ENCODE results near the gene HNRNPC.
"Not testable (repeated sequence)": the region's sequence is repeated elsewhere in the genome, so short reads cannot be mapped to it uniquely, and the experiment has no call there.

HNRNPC gene

DNA sequence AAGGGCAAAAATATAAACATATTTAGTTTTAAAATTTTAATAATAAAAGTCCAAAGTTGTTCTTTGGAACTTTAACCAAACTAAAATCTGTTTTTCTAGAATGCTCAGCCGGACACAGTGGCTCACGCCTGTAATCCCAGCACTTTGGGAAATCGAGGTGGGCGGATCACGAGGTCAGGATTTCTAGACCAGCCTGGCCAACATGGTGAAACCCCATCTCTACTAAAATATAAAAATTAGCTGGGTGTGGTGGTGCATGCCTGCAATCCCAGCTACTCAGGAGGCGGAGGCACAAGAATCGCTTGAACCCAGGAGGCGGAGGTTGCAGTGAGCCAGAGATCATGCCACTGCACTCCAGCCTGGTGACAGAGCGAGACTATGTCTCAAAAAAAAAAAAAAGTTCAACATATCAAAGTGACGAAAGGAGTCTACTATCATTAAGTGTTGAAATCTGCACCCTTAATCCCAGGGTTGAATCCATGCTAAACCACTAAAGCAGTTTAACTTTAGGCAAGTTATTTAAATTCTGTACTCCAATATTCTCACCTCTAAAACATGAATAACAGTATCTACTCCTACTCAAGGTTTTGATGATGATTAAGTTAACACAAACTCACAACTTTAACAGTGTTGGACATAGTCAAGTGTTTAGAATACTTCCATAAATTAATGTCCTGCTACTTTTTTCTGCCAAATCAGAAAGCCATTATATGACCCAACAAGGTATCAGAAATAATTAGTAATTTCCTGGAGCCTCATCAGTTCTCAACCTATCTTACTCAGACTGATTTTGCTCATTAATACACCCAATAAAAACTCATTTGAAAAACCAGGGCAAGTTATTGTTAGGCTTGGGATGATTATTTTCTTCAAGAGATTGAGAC lies 11.0 kb downstream of the HNRNPC start:
- no peak for DNase-seq (ENCODE audit: low read depth)
- TF ChIP-seq POLR2A (IDR thresholded peaks at IDR 0.05; ENCODE audit: extremely low read depth, insufficient read length) (peak; percentile 10), CTCF (IDR thresholded peaks at IDR 0.05; ENCODE audit: low read depth, low read length) (no peak)
- H3K4me3 ChIP-seq (ENCODE audit: low read depth, low read length), result peak overlapping the region; percentile 39

DNA sequence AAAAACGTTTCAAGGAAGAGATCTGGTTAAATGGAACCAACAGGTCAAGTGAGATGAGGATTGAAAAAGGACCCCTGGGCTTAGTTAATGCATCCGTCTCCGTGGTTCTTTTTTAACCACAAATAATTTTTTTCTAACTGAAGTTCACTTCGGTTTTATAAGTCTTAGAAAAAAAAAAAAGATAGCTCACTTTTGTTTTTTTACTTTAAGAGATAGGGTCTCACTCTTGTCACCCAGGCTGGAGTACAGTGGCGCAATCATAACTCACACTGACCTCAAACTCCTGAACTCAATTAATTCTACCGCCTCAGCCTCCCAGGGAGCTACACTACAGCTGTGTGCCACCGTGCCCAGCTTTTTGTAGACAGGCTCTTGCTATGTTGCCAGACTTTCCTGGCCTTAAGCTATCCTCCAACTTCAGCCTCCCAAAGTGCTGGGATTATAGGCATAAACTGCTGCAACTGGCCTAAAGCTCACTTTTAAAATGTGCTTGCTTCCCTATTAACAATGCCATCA lies 11.8 kb downstream of the HNRNPC start:
- DNase-seq (ENCODE audit: low read depth), result peak; percentile 82
- TF ChIP-seq CTCF (IDR thresholded peaks at IDR 0.05; ENCODE audit: low read depth, low read length) (no peak), MAX (IDR thresholded peaks at IDR 0.05; ENCODE audit: low read depth, low read length) (no peak), POLR2A (IDR thresholded peaks at IDR 0.05; ENCODE audit: extremely low read depth, insufficient read length) (no peak), MYC (IDR thresholded peaks at IDR 0.05; ENCODE audit: low read depth, low read length) (no peak)

GRCh38 chr14:21256539-21257393 lies 12.5 kb downstream of the HNRNPC start:
- TF ChIP-seq POLR2A (IDR thresholded peaks at IDR 0.05; ENCODE audit: extremely low read depth, insufficient read length) (no peak), MAX (IDR thresholded peaks at IDR 0.05; ENCODE audit: low read depth, low read length) (no peak), CTCF (IDR thresholded peaks at IDR 0.05; ENCODE audit: low read depth, low read length) (no peak), MYC (IDR thresholded peaks at IDR 0.05; ENCODE audit: low read depth, low read length) (no peak)
- peak overlapping the region; percentile 23 for H3K4me3 ChIP-seq (ENCODE audit: low read depth, low read length)
- peak; percentile 54 for DNase-seq (ENCODE audit: low read depth)

More for the DNA sequence above, 11.8 kb downstream of the HNRNPC start:
- H3K4me3 ChIP-seq (ENCODE audit: low read depth, low read length), result peak overlapping the region; percentile 39

DNA sequence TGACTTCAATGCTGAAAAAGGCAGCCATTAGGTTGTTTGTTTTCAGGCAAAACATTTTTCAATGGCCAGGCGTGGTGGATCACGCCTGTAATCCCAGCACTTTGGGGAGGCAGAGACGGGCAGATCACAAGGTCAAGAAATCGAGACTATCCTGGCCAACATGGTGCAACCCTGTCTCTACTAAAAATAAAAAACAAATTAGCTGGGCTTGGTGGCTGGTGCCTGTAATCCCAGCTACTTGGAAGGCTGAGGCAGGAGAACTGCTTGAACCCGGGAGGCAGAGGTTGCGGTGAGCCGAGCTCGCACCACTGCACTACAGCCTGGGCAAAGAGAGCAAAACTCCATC lies 13.2 kb downstream of the HNRNPC start:
- not testable (repeated sequence) for H3K4me3 ChIP-seq (ENCODE audit: low read depth, low read length); DNase-seq (ENCODE audit: low read depth)

DNA sequence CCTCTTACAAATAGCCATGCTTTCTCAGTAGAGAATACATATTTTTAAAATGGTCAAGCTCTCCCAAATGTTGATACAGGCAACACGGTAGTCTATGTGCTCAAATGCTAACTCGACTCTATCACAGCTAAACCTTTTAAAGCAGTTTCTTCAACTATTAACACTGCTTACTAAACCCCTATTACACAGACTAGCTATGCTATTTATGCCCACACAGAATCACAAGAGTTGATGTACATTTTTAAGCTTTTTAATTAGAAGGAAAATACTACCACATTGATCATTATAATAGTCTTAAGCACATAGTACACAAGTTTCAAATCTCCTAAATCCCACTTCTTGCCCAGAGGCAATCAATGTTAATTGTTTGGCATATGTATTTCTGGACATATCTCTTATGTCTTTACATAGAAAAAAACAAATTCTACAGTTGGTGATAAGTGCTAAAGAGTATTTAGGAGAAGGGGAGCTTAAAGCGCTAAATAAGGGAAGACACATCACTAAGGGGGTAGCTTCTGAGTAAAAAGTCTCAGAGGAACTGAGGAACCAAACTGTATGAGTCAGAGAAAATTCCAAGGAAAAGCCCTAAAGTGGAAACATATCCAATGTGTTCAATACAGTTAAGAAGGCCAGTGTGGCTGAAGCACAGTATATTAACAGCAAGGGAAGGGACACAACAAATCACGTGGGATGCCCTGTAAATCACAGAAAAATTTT lies 13.7 kb downstream of the HNRNPC start:
- TF ChIP-seq MAX (IDR thresholded peaks at IDR 0.05; ENCODE audit: low read depth, low read length) (no peak), MYC (IDR thresholded peaks at IDR 0.05; ENCODE audit: low read depth, low read length) (no peak), CTCF (IDR thresholded peaks at IDR 0.05; ENCODE audit: low read depth, low read length) (no peak), POLR2A (IDR thresholded peaks at IDR 0.05; ENCODE audit: extremely low read depth, insufficient read length) (no peak)
- peak overlapping the region; percentile 14 for H3K4me3 ChIP-seq (ENCODE audit: low read depth, low read length)
- no peak for DNase-seq (ENCODE audit: low read depth)

GRCh38 chr14:21252149-21252548 lies 17.1 kb downstream of the HNRNPC start:
- no peak for DNase-seq (ENCODE audit: low read depth)
- no peak overlapping the region for H3K4me3 ChIP-seq (ENCODE audit: low read depth, low read length)
- TF ChIP-seq MYC (IDR thresholded peaks at IDR 0.05; ENCODE audit: low read depth, low read length), result no peak
- TF ChIP-seq POLR2A (IDR thresholded peaks at IDR 0.05; ENCODE audit: extremely low read depth, insufficient read length), result no peak
- no peak for TF ChIP-seq CTCF (IDR thresholded peaks at IDR 0.05; ENCODE audit: low read depth, low read length)
- TF ChIP-seq MAX (IDR thresholded peaks at IDR 0.05; ENCODE audit: low read depth, low read length), result no peak
